Heart right ventricle (tissue), 16 donors: ENCODE data around the gene PHLPP1. TPM values are rescaled to one million over a fixed set of nuclear protein-coding genes. Genes with fewer than 3 reads are reported as not detected.

Source experiments
- ATAC-seq, 8 donors: fragments of 200-7000 bp; cut with Tn5 transposase; one replicate each; pipeline ENCODE4 v1.9.1; 2020; ENCODE audit warnings: mild to moderate bottlenecking in 8 of 8, moderate library complexity in 8 of 8, moderate number of reproducible peaks in 1 of 8
- DNase-seq, 2 donors: peaks; one replicate each; pipeline ENCODE4 v3.0.0-alpha.2; 2020
- H3K27ac ChIP-seq, 10 donors: fragments of 200-600 bp; sonication (generic) in 2 of 10; one replicate each; pipeline versions ENCODE4 v1.5.0 to v1.8.0; 2020 to 2022; ENCODE audit warnings: mild to moderate bottlenecking in 3 of 10
- H3K27me3 ChIP-seq, 7 donors: fragments of 200-600 bp; one replicate each; pipeline ENCODE4 v1.8.0; 2021 to 2022; ENCODE audit warnings: mild to moderate bottlenecking in 2 of 7
- H3K36me3 ChIP-seq, 9 donors: fragments of 200-600 bp; sonication (generic) in 1 of 9; one replicate each; pipeline versions ENCODE4 v1.5.0 to v1.8.0; 2020 to 2022; ENCODE audit warnings: mild to moderate bottlenecking in 2 of 9
- H3K4me1 ChIP-seq, 9 donors: fragments of 200-600 bp; sonication (generic) in 1 of 9; one replicate each; pipeline versions ENCODE4 v1.5.0 to v1.8.0; 2020 to 2022; ENCODE audit warnings: mild to moderate bottlenecking in 4 of 9
- H3K4me3 ChIP-seq, 10 donors: fragments of 200-600 bp; sonication (generic) in 2 of 10; one replicate each; pipeline versions ENCODE4 v1.5.0 to v1.8.0; 2020 to 2022; ENCODE audit warnings: mild to moderate bottlenecking in 7 of 10, moderate library complexity in 2 of 10
- H3K9me3 ChIP-seq, 11 donors: fragments of 200-600 bp in 10 of 11; sonication (generic) in 2 of 11; one replicate each; pipeline versions ENCODE4 v1.5.0 to v1.8.0; 2013 to 2022; ENCODE audit warnings: mild to moderate bottlenecking in 2 of 11, control low read depth in 1 of 11, moderate library complexity in 1 of 11
- CTCF ChIP-seq, 9 donors: fragments of 200-600 bp; sonication (generic) in 2 of 9; IDR thresholded peaks; one replicate each; pipeline versions ENCODE4 v1.5.0 to v1.8.0; 2021 to 2022; ENCODE audit warnings: antibody characterized with exemption in 9 of 9, mild to moderate bottlenecking in 5 of 9, moderate library complexity in 1 of 9
- WGBS, 2 donors: extraction: QIAGEN DNeasy Blood & Tissue Kit; methylation state at CpG; one replicate each; pipeline ENCODE4 v1.1.7; 2013; ENCODE audit warnings: inconsistent platforms in 1 of 2; 5-methylcytosine and 5-hydroxymethylcytosine counted together
- intact Hi-C, 10 donors: fragments of 100-400 bp; cut with DNase I; formaldehyde crosslinking; loops; one replicate each; pipeline versions ENCODE4 v1.11.1 to v1.14.2; 2022
- polyA plus RNA-seq, 2 donors: library from polyadenylated mRNA; stranded (reverse); fragments of 200-250 nt; gene quantifications; one replicate each; pipeline ENCODE4 v1.2.3, GENCODE V29; 2013
- total RNA-seq, 10 donors: library from RNA; stranded (reverse); fragmentation: NEBNext Ultra II Directional in 3 of 10; extraction: Animal tissue kit (Norgen Biotek cat#: 25700) in 3 of 10; gene quantifications; one replicate each; pipeline versions ENCODE4 v1.2.1 to v1.2.4, GENCODE V29; 2021 to 2023
- donor health status: Arrhythmogenic right ventricular cardiomyopathy.
- donor health status: ischemic (EF 13 %, LVEDD 7.1; RV severe dilation, severe dysfunction).
- donor health status: healthy with polysubstance abuse.
- donor health status: DM: no; HTN: yes; CAD: no.
- donor health status: DM: no; HTN: no; CAD: no.
- donor health status: ischemic (EF 25% LVEDD 6.9; RV normal size, moderate dysfunction).
- donor health status: ischemic (EF 25% LVEDD 5.7; RV mildly dilated, moderate dysfunction).
- donor health status: healthy.
- donor health status: DM: yes; HTN: yes; CAD: no.
- donor health status: Ischemic cardiomyopathy.
- donor health status: ischemic (EF 35%, LVEDD 5.7; RV mildly dilated, moderate dysfunction).
- donor health status: nonischemic (EF 11% LVEDD 7.7; RV severe dilation, severe dysfunction).
- donor health status: DM: yes; HTN: yes; CAD: no.
- donor health status: PGD.
- donor health status: ischemic (EF 29% LVEDD 5.4; RV normal size, mild dysfunction).
- donor health status: nonischemic (EF 23%, LVEDD 6.1; RV moderate dilation, normal function).

PHLPP1 gene
- total and polyA plus RNA-seq, 12 donors = 1.8 to 10.7 (median 8.0) TPM

- peak in 1 of 8 donors; percentile 23 for ATAC-seq
- no peaks in the 10 kb centered on the region for H3K9me3 ChIP-seq
- intact Hi-C loops = no loop called here
- no peak for TF ChIP-seq CTCF (IDR thresholded peaks at IDR 0.05)
- DNase-seq = no peak
- no peak overlapping the region for H3K4me3 ChIP-seq
- no peak overlapping the region for H3K27ac ChIP-seq
- no peaks in the 10 kb centered on the region for H3K27me3 ChIP-seq
- 83 to 84% methylated on average over 8 of the region's 8 CpGs for WGBS, 2 donors
- no peaks in the 10 kb centered on the region for H3K36me3 ChIP-seq
- H3K4me1 ChIP-seq = no peaks in the 10 kb centered on the region
These were observed 290.0 kb downstream of the PHLPP1 start for GRCh38 chr18:63005306-63005705.

GRCh38 chr18:63007231-63007630 is 291.9 kb downstream of the PHLPP1 start:
- Histone ChIP-seq H3K4me3 (no peak overlapping the region), H3K4me1 (no peaks in the 10 kb centered on the region), H3K27me3 (no peaks in the 10 kb centered on the region), H3K36me3 (no peaks in the 10 kb centered on the region), H3K9me3 (peaks cover 0 to 5% (median 0%) of the 10 kb centered on the region in 11 donors), H3K27ac (no peak overlapping the region)
- no peak for TF ChIP-seq CTCF (IDR thresholded peaks at IDR 0.05)
- 89 to 90% methylated on average over 3 of the region's 3 CpGs for WGBS, 2 donors
- ATAC-seq (no peak), DNase-seq (no peak)
- intact Hi-C loops = no loop called here

- Histone ChIP-seq H3K4me3 (no peak overlapping the region), H3K4me1 (peaks cover 0 to 5% (median 0%) of the 10 kb centered on the region in 9 donors), H3K36me3 (no peaks in the 10 kb centered on the region), H3K27me3 (peaks cover 0 to 21% (median 6%) of the 10 kb centered on the region in 7 donors), H3K9me3 (peaks cover 0 to 15% (median 6%) of the 10 kb centered on the region in 11 donors), H3K27ac (no peak overlapping the region)
- 0 to 3% methylated on average over 4 of the region's 4 CpGs for WGBS, 2 donors
- DNase-seq (peak in 1 of 2 donors; percentile 51), ATAC-seq (peak in 6 of 8 donors; percentile 58 to 70 (median 66))
- intact Hi-C loops = loop anchor here (1.0 to 10.0 kb wide), 9 partner anchors 119 to 426 kb away; no protein-coding TSS in a partner anchor
- peak; percentile 56 to 89 (median 85) for TF ChIP-seq CTCF (IDR thresholded peaks at IDR 0.05)
These were observed 300.9 kb downstream of the PHLPP1 start for GRCh38 chr18:63016270-63016669.

GRCh38 chr18:63017076-63017475 is 301.7 kb downstream of the PHLPP1 start:
- peaks cover 0 to 5% (median 0%) of the 10 kb centered on the region in 9 donors for H3K4me1 ChIP-seq
- WGBS, 2 donors = 63 to 68% methylated on average over 2 of the region's 2 CpGs
- H3K4me3 ChIP-seq = no peak overlapping the region
- H3K9me3 ChIP-seq = peaks cover 0 to 15% (median 6%) of the 10 kb centered on the region in 11 donors
- TF ChIP-seq CTCF (IDR thresholded peaks at IDR 0.05) = no peak
- intact Hi-C loops = loop anchor here (2.0 to 10.0 kb wide), 8 partner anchors 118 to 425 kb away; no protein-coding TSS in a partner anchor
- H3K36me3 ChIP-seq = no peaks in the 10 kb centered on the region
- no peak for DNase-seq
- no peak for ATAC-seq
- peaks cover 0 to 21% (median 6%) of the 10 kb centered on the region in 7 donors for H3K27me3 ChIP-seq
- H3K27ac ChIP-seq = no peak overlapping the region
